Neural cell (in vitro differentiated cells): ENCODE measurements around the gene C2orf69.

Experiments
- CTCF ChIP-seq: fragments of 450-650 bp; IDR thresholded peaks from 2 replicates; pipeline ENCODE4 v1.5.1; 2014; ENCODE audit warnings: antibody characterized with exemption, mild to moderate bottlenecking, moderate library complexity; ENCODE audit not compliant: poor library complexity, severe bottlenecking
- EP300 ChIP-seq: fragments of 450-650 bp; conservative IDR thresholded peaks from 2 replicates; pipeline ENCODE4 v1.6.1; 2014; ENCODE audit warnings: antibody characterized with exemption, mild to moderate bottlenecking, moderate library complexity; ENCODE audit not compliant: poor library complexity, severe bottlenecking

DNA sequence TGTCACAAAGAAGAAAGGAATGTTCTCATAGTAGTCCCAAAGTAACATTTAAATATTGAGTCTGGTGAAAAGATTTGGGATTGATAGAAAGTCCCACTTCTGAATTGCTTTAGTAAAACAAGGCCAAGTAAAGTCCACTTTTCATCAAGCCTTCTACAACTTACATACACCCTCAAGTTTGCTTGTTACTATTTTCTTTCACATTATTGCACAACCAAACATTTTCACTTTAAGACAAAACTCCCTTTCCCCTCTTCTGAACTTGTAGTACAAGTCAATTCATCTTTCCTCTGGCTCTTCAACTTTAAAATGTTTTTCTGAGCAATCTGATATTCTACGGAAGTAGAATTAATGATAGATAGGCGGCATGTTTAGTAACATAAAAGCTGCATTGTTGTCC lies 55.3 kb downstream of the C2orf69 start:
- TF ChIP-seq CTCF, result no peak
- no peak for TF ChIP-seq EP300
